H4 (cell line): ENCODE data around the gene C19orf44. TPM values are rescaled to one million over a fixed set of nuclear protein-coding genes. Genes with fewer than 3 reads are reported as not detected.

Experiments
- DNase-seq: peaks from one replicate; pipeline ENCODE4 v3.0.0-alpha.2; 2015; ENCODE audit warnings: low spot score
- total RNA-seq: library from RNA; depleted of rRNA; stranded (reverse); fragments of >200 nt; shearing (Covaris generic); gene quantifications from 2 replicates; pipeline ENCODE4 v1.2.3, GENCODE V29; 2014

The C19orf44 gene
- total RNA-seq, 1 experiment from 2014 or later = 6.7 TPM

- DNase-seq = no peak
Measured at GRCh38 chr19:16518061-16518460, 21.9 kb downstream of the C19orf44 start.

- no peak for DNase-seq
Measured at GRCh38 chr19:16518483-16519229, 22.5 kb downstream of the C19orf44 start.

GRCh38 chr19:16519230-16519687 lies 23.1 kb downstream of the C19orf44 start:
- no peak for DNase-seq

- no peak for DNase-seq
Measured at GRCh38 chr19:16520074-16520973, 24.1 kb downstream of the C19orf44 start.

GRCh38 chr19:16520986-16521624 lies 24.9 kb downstream of the C19orf44 start:
- DNase-seq = no peak

GRCh38 chr19:16521715-16522289 lies 25.6 kb downstream of the C19orf44 start:
- DNase-seq = no peak

GRCh38 chr19:16522559-16523377 lies 26.6 kb downstream of the C19orf44 start:
- no peak for DNase-seq

- no peak for DNase-seq
Measured at GRCh38 chr19:16524991-16525734, 29.0 kb downstream of the C19orf44 start.

- no peak for DNase-seq
Measured at GRCh38 chr19:16525751-16526481, 29.7 kb downstream of the C19orf44 start.

GRCh38 chr19:16527334-16527935 lies 31.2 kb downstream of the C19orf44 start:
- DNase-seq = no peak

- no peak for DNase-seq
Measured at GRCh38 chr19:16527971-16528521, 31.9 kb downstream of the C19orf44 start.

- DNase-seq = no peak
Measured at GRCh38 chr19:16529466-16530144, 33.4 kb downstream of the C19orf44 start.

GRCh38 chr19:16530540-16531379 lies 34.6 kb downstream of the C19orf44 start:
- DNase-seq = no peak

GRCh38 chr19:16531380-16531669 lies 35.1 kb downstream of the C19orf44 start:
- no peak for DNase-seq

GRCh38 chr19:16532440-16533234 lies 36.4 kb downstream of the C19orf44 start:
- no peak for DNase-seq

- DNase-seq = no peak
Measured at GRCh38 chr19:16535381-16535780, 39.2 kb downstream of the C19orf44 start.

- DNase-seq = no peak
Measured at GRCh38 chr19:16536130-16536529, 39.9 kb downstream of the C19orf44 start.
